ENCODE results near the gene OXNAD1.

Gene OXNAD1

GRCh38 chr3:16286161-16286560 is 21.1 kb downstream of the OXNAD1 start:
- Histone ChIP-seq H4K20me1 (ENCODE audit: insufficient read depth, low read length) (0 out of 2 replicates have a peak, but pooled peaks cover 6% of the 10 kb centered on the region), H3K9me2 (replicated peaks; ENCODE audit: insufficient read depth, low read length) (no peaks in the 10 kb centered on the region), H3K27me3 (replicated peaks; ENCODE audit: insufficient read depth, low read length) (no peaks in the 10 kb centered on the region), H3K9ac (ENCODE audit: low read length) (no peak overlapping the region), H3K36me3 (replicated peaks; ENCODE audit: insufficient read depth, low read length) (no peaks in the 10 kb centered on the region), H3K9me3 (replicated peaks; ENCODE audit: insufficient read depth, low read length) (no peaks in the 10 kb centered on the region), H2AFZ (ENCODE audit: low read length) (no peak overlapping the region), H3K79me2 (ENCODE audit: low read length) (peaks cover 9% of the 10 kb centered on the region), H3F3A (ENCODE audit: insufficient read depth, low read length) (peaks cover 13% of the 10 kb centered on the region; the same call in 1 of the 2 replicates), H3K4me2 (ENCODE audit: low read depth, low read length) (no peak overlapping the region), H3K4me1 (ENCODE audit: low read length) (peaks cover 8% of the 10 kb centered on the region), H3K27ac (ENCODE audit: low read length) (no peak overlapping the region), H3K4me3 (ENCODE audit: low read length) (no peak overlapping the region)
- no peak for TF ChIP-seq CTCF (IDR thresholded peaks at IDR 0.05; ENCODE audit: low read length)
- no peak for DNase-seq

- H3K9me2 ChIP-seq (replicated peaks; ENCODE audit: insufficient read depth, low read length), result no peaks in the 10 kb centered on the region
- H3K27ac ChIP-seq (ENCODE audit: low read length), result no peak overlapping the region
- no peaks in the 10 kb centered on the region for H3K36me3 ChIP-seq (replicated peaks; ENCODE audit: insufficient read depth, low read length)
- H3K27me3 ChIP-seq (replicated peaks; ENCODE audit: insufficient read depth, low read length), result no peaks in the 10 kb centered on the region
- no peaks in the 10 kb centered on the region for H3K9me3 ChIP-seq (replicated peaks; ENCODE audit: insufficient read depth, low read length)
- H3K4me3 ChIP-seq (ENCODE audit: low read length), result no peak overlapping the region
- TF ChIP-seq EZH2 (optimal IDR thresholded peaks at IDR 0.05; ENCODE audit: low read depth, low read length), result no peak
- TF ChIP-seq EZH2phosphoT487 (IDR thresholded peaks at IDR 0.05; ENCODE audit: low read length), result no peak
- no peak for TF ChIP-seq CTCF (IDR thresholded peaks at IDR 0.05; ENCODE audit: low read length)
- peaks cover 16% of the 10 kb centered on the region for H3K79me2 ChIP-seq (ENCODE audit: low read length)
- H3F3A ChIP-seq (ENCODE audit: insufficient read depth, low read length), result peaks cover 13% of the 10 kb centered on the region; the same call in 1 of the 2 replicates
- H3K4me1 ChIP-seq (ENCODE audit: low read length), result peaks cover 14% of the 10 kb centered on the region
- H4K20me1 ChIP-seq (ENCODE audit: insufficient read depth, low read length), result 0 out of 2 replicates have a peak, but pooled peaks cover 6% of the 10 kb centered on the region
- DNase-seq, result no peak
- H2AFZ ChIP-seq (ENCODE audit: low read length), result no peak overlapping the region
- no peak overlapping the region for H3K4me2 ChIP-seq (ENCODE audit: low read depth, low read length)
- H3K9ac ChIP-seq (ENCODE audit: low read length), result no peak overlapping the region
Measured at GRCh38 chr3:16286751-16287543, 21.9 kb downstream of the OXNAD1 start.

- Histone ChIP-seq H3K9me3 (replicated peaks; ENCODE audit: insufficient read depth, low read length) (no peaks in the 10 kb centered on the region), H3K4me1 (ENCODE audit: low read length) (peaks cover 14% of the 10 kb centered on the region), H3K27ac (ENCODE audit: low read length) (no peak overlapping the region), H4K20me1 (ENCODE audit: insufficient read depth, low read length) (0 out of 2 replicates have a peak, but pooled peaks cover 6% of the 10 kb centered on the region), H3K36me3 (replicated peaks; ENCODE audit: insufficient read depth, low read length) (no peaks in the 10 kb centered on the region), H3K4me2 (ENCODE audit: low read depth, low read length) (no peak overlapping the region), H3F3A (ENCODE audit: insufficient read depth, low read length) (peaks cover 13% of the 10 kb centered on the region; the same call in 1 of the 2 replicates), H3K79me2 (ENCODE audit: low read length) (peaks cover 30% of the 10 kb centered on the region), H3K9ac (ENCODE audit: low read length) (no peak overlapping the region), H3K4me3 (ENCODE audit: low read length) (no peak overlapping the region), H2AFZ (ENCODE audit: low read length) (no peak overlapping the region), H3K9me2 (replicated peaks; ENCODE audit: insufficient read depth, low read length) (no peaks in the 10 kb centered on the region), H3K27me3 (replicated peaks; ENCODE audit: insufficient read depth, low read length) (no peaks in the 10 kb centered on the region)
- no peak for TF ChIP-seq CTCF (IDR thresholded peaks at IDR 0.05; ENCODE audit: low read length)
- no peak for TF ChIP-seq EZH2 (optimal IDR thresholded peaks at IDR 0.05; ENCODE audit: low read depth, low read length)
- no peak for TF ChIP-seq EZH2phosphoT487 (IDR thresholded peaks at IDR 0.05; ENCODE audit: low read length)
- no peak for DNase-seq
Measured at GRCh38 chr3:16288664-16289063, 23.7 kb downstream of the OXNAD1 start.

Measured in MM.1S (cell line).